H1 (cell line): ENCODE results near the gene HDAC10. TPM values are rescaled to one million over a fixed set of nuclear protein-coding genes. Genes with fewer than 3 reads are reported as not detected.

ENCODE experiments used
- CTCF ChIA-PET: fragments of 300-600 bp; sonication (Branson Sonifier 250); formaldehyde crosslinking; loops from one replicate; lab custom pipeline; 2021; ENCODE audit not compliant: partially characterized antibody; lab: Charles Lee
- POLR2A ChIA-PET: fragments of 300-600 bp; sonication (Branson Sonifier 250); formaldehyde crosslinking; loops from one replicate; lab custom pipeline; 2021; ENCODE audit warnings: inconsistent platforms; ENCODE audit not compliant: partially characterized antibody; lab: Charles Lee
- DNase-seq, 2 experiments: peaks; one replicate each; pipeline versions ENCODE4 v3.0.0 to v3.0.0-alpha.2; 2010 to 2022; ENCODE audit warnings: low spot score in 2 of 2, low read depth in 1 of 2, mixed read lengths in 1 of 2
- FAIRE-seq: peaks from 2 replicates; lab custom pipeline; 2011; peaks lifted over from hg19 to GRCh38; lab: Jason Lieb, UNC
- H2AFZ ChIP-seq: 2 replicates; pipeline ENCODE4 v1.8.1; 2012; ENCODE audit warnings: low read length, inconsistent platforms
- H2AK5ac ChIP-seq: 2 replicates; pipeline ENCODE4 v1.6.1; 2013; ENCODE audit warnings: low read depth, low read length
- H2BK120ac ChIP-seq: replicated peaks from 2 replicates; pipeline ENCODE3; 2013; ENCODE audit warnings: low read depth, low read length, inconsistent platforms
- H2BK12ac ChIP-seq: 2 replicates; pipeline ENCODE4 v1.6.1; 2013; ENCODE audit warnings: low read depth, low read length
- H2BK15ac ChIP-seq: 2 replicates; pipeline ENCODE4 v1.6.1; 2013; ENCODE audit warnings: low read length
- H2BK20ac ChIP-seq: 2 replicates; pipeline ENCODE4 v1.6.1; 2013; ENCODE audit warnings: low read length
- H2BK5ac ChIP-seq: 2 replicates; pipeline ENCODE4 v1.6.1; 2013; ENCODE audit warnings: low read depth, low read length
- H3K14ac ChIP-seq: 2 replicates; pipeline ENCODE4 v1.6.1; 2013; ENCODE audit warnings: inconsistent platforms; ENCODE audit not compliant: insufficient read length
- H3K18ac ChIP-seq: 2 replicates; pipeline ENCODE4 v1.6.1; 2013; ENCODE audit warnings: low read length; ENCODE audit errors: extremely low read depth
- H3K23ac ChIP-seq: 2 replicates; pipeline ENCODE4 v1.6.1; 2013; ENCODE audit warnings: inconsistent platforms; ENCODE audit not compliant: insufficient read length
- H3K23me2 ChIP-seq: 2 replicates; pipeline ENCODE4 v1.6.1; 2013; ENCODE audit warnings: low read depth, low read length
- H3K27ac ChIP-seq: 2 replicates; pipeline ENCODE4 v1.6.1; 2011; ENCODE audit warnings: low read depth, low read length, inconsistent platforms
- H3K27me3 ChIP-seq, 4 experiments: replicated peaks in 1 of 4; 1 replicate in 1 of 4; 2 replicates in 3 of 4; pipeline versions ENCODE4 v1.6.1 to v1.8.1; 2011 to 2013; ENCODE audit warnings: low read length in 3 of 4, mild to moderate bottlenecking in 3 of 4, inconsistent platforms in 2 of 4, mixed read lengths in 2 of 4, moderate library complexity in 1 of 4; ENCODE audit not compliant: control insufficient read depth in 3 of 4, insufficient read depth in 3 of 4; ENCODE audit errors: extremely low read depth in 1 of 4
- H3K36me3 ChIP-seq, 4 experiments: 2 replicates each; pipeline versions ENCODE4 v1.6.1 to v1.8.1; 2011 to 2013; ENCODE audit warnings: mild to moderate bottlenecking in 4 of 4, low read length in 3 of 4, moderate library complexity in 2 of 4, control low read depth in 1 of 4, inconsistent platforms in 1 of 4; ENCODE audit not compliant: insufficient read depth in 4 of 4, control insufficient read depth in 2 of 4
- H3K4ac ChIP-seq: replicated peaks from 2 replicates; pipeline ENCODE3; 2013; ENCODE audit warnings: low read length, low read depth, mixed read lengths, inconsistent platforms; ENCODE audit not compliant: insufficient read length
- H3K4me1 ChIP-seq, 4 experiments: replicated peaks in 1 of 4; 1 replicate in 1 of 4; 2 replicates in 3 of 4; pipeline versions ENCODE4 v1.6.1 to v1.8.1; 2011 to 2013; ENCODE audit warnings: low read length in 3 of 4, inconsistent platforms in 2 of 4, mixed read lengths in 1 of 4; ENCODE audit not compliant: insufficient read depth in 4 of 4, control insufficient read depth in 3 of 4
- H3K4me2 ChIP-seq, 2 experiments: 2 replicates each; pipeline versions ENCODE4 v1.6.1 to v1.8.1; 2011 to 2013; ENCODE audit warnings: low read depth in 2 of 2, low read length in 2 of 2, control low read depth in 1 of 2, inconsistent platforms in 1 of 2, mild to moderate bottlenecking in 1 of 2; ENCODE audit not compliant: insufficient read depth in 1 of 2
- H3K4me3 ChIP-seq, 4 experiments: fragments of 200-600, 300-600 bp in 1 of 4; sonication (generic), shearing (Covaris generic), sonication (Bioruptor Twin) in 1 of 4; 2 replicates each; pipeline versions ENCODE4 v1.5.1 to v1.8.1; 2011 to 2016; ENCODE audit warnings: low read length in 4 of 4, low read depth in 3 of 4, control low read depth in 2 of 4, inconsistent platforms in 2 of 4, mild to moderate bottlenecking in 2 of 4, mixed read lengths in 1 of 4, moderate library complexity in 1 of 4; ENCODE audit not compliant: insufficient read depth in 2 of 4; ENCODE audit errors: extremely low read depth in 1 of 4
- H3K56ac ChIP-seq: replicated peaks from 2 replicates; pipeline ENCODE3; 2013; ENCODE audit warnings: low read depth, mild to moderate bottlenecking, mixed read lengths, low read length, inconsistent platforms; ENCODE audit not compliant: insufficient read length
- H3K79me1 ChIP-seq: 2 replicates; pipeline ENCODE4 v1.6.1; 2013; ENCODE audit warnings: low read depth, low read length, control low read depth
- H3K79me2 ChIP-seq, 2 experiments: 2 replicates each; pipeline versions ENCODE4 v1.6.1 to v1.8.1; 2012 to 2013; ENCODE audit warnings: low read length in 2 of 2, mild to moderate bottlenecking in 2 of 2, inconsistent platforms in 1 of 2; ENCODE audit not compliant: insufficient read depth in 2 of 2, control insufficient read depth in 1 of 2
- H3K9ac ChIP-seq, 4 experiments: replicated peaks in 1 of 4; 1 replicate in 1 of 4; 2 replicates in 3 of 4; pipeline versions ENCODE4 v1.6.1 to v1.8.1; 2011 to 2013; ENCODE audit warnings: low read depth in 3 of 4, low read length in 3 of 4, control low read depth in 2 of 4, mild to moderate bottlenecking in 2 of 4, moderate library complexity in 2 of 4, inconsistent platforms in 1 of 4; ENCODE audit errors: extremely low read depth in 1 of 4
- H3K9me3 ChIP-seq, 2 experiments: 2 replicates each; pipeline versions ENCODE4 v1.6.1 to v1.8.1; 2012 to 2013; ENCODE audit warnings: mild to moderate bottlenecking in 2 of 2, moderate library complexity in 2 of 2, control low read depth in 1 of 2, inconsistent platforms in 1 of 2, low read depth in 1 of 2, low read length in 1 of 2, mixed read lengths in 1 of 2; ENCODE audit not compliant: insufficient read depth in 2 of 2
- H4K20me1 ChIP-seq, 2 experiments: replicated peaks in 1 of 2; 2 replicates each; pipeline versions ENCODE3 to v1.8.1; 2011 to 2013; ENCODE audit warnings: inconsistent platforms in 2 of 2, low read length in 2 of 2, mild to moderate bottlenecking in 1 of 2; ENCODE audit not compliant: insufficient read depth in 2 of 2, control insufficient read depth in 1 of 2
- H4K5ac ChIP-seq: 2 replicates; pipeline ENCODE4 v1.6.1; 2013; ENCODE audit warnings: low read length, low read depth, mixed read lengths, inconsistent platforms; ENCODE audit not compliant: insufficient read length
- H4K8ac ChIP-seq: 2 replicates; pipeline ENCODE4 v1.8.0; 2013; ENCODE audit warnings: mild to moderate bottlenecking, moderate library complexity, low read length, inconsistent platforms; ENCODE audit not compliant: insufficient read depth; ENCODE audit errors: extremely low read depth
- H4K91ac ChIP-seq: replicated peaks from 2 replicates; pipeline ENCODE3; 2013; ENCODE audit warnings: low read length, mixed read lengths, inconsistent platforms; ENCODE audit not compliant: insufficient read length
- CTCF ChIP-seq, 3 experiments: IDR thresholded peaks; 1 replicate in 2 of 3; 2 replicates in 1 of 3; pipeline versions ENCODE4 v1.5.1 to v1.6.1; 2011; ENCODE audit warnings: low read length in 3 of 3, mild to moderate bottlenecking in 3 of 3, inconsistent platforms in 2 of 3, low read depth in 1 of 3, moderate library complexity in 1 of 3; ENCODE audit not compliant: insufficient read depth in 1 of 3; ENCODE audit errors: control extremely low read depth in 1 of 3
- TBP ChIP-seq: IDR thresholded peaks from 2 replicates; pipeline ENCODE4 v1.6.1; 2011; ENCODE audit warnings: low read depth, low read length, improper control_type of control experiment
- WGBS, 2 experiments: shearing (Covaris generic) in 1 of 2; methylation state at CpG; one replicate each; pipeline versions ENCODE4 v1.1.6 to v1.1.7; 2013 to 2015; ENCODE audit warnings: low lambda C conversion rate in 2 of 2, mixed read lengths in 2 of 2, inconsistent platforms in 1 of 2, low coverage in 1 of 2, missing lambda C conversion rate in 1 of 2; ENCODE audit not compliant: insufficient replicate concordance in 2 of 2, insufficient coverage in 1 of 2, insufficient read length in 1 of 2; ENCODE audit errors: extremely low coverage in 1 of 2, missing lambda C conversion rate in 1 of 2; 5-methylcytosine and 5-hydroxymethylcytosine counted together
- polyA plus RNA-seq, 7 experiments: library from polyadenylated mRNA; depleted of rRNA in 3 of 7; stranded (reverse) in 5 of 7; unstranded in 2 of 7; fragments of >200 nt in 5 of 7; fragments of 200-250 nt in 2 of 7; gene quantifications; 1 replicate in 5 of 7; 2 replicates in 1 of 7; 4 replicates in 1 of 7; pipeline versions ENCODE4 v1.2.1 to v1.2.3, GENCODE V29; 2011 to 2013; ENCODE audit warnings: missing spikeins in 2 of 7, mixed read lengths in 2 of 7
- total RNA-seq: library from RNA; stranded (reverse); fragmentation: NEBNext Ultra II Directional; extraction: Animal tissue kit (Norgen Biotek cat#: 25700); gene quantifications from 2 replicates; pipeline ENCODE4 v1.2.1, GENCODE V29; 2021

HDAC10 gene
- total and polyA plus RNA-seq, 2 of the 8 experiments (the other 6 are each of a cell fraction or from before 2014, with no cell fraction given): 11.2 to 26.4 TPM

- Histone ChIP-seq H3K4me1 (peaks cover 2 to 16% (median 11%) of the 10 kb centered on the region in 4 experiments; a peak in 6 of 7 replicates), H2BK12ac (no peak overlapping the region), H3K79me2 (no peaks in the 10 kb centered on the region), H3K23me2 (peaks cover 11% of the 10 kb centered on the region; the same call in 1 of the 2 replicates), H2AFZ (no peak overlapping the region), H4K20me1 (peaks cover 0 to 3% of the 10 kb centered on the region in 2 experiments), H3K9me3 (peaks cover 0 to 10% of the 10 kb centered on the region in 2 experiments; a peak in 1 of 4 replicates), H2BK20ac (no peak overlapping the region), H4K8ac (no peak overlapping the region), H2BK120ac (no peak overlapping the region), H3K4me2 (peak overlapping the region; percentile 33 to 52), H3K23ac (no peak overlapping the region), H3K36me3 (no peaks in the 10 kb centered on the region), H2BK15ac (no peak overlapping the region), H3K4me3 (peak overlapping the region in 1 of 4 experiments; percentile 51; a peak in 3 of 8 replicates)
- POLR2A ChIA-PET: interaction anchor here (0.7 to 1.9 kb wide), 3 partner anchors 17 to 26 kb away, joined by 3 to 5 read pairs (median 4); partner anchors contain the start of gene HDAC10
- peak in 1 of 2 experiments; percentile 80 for DNase-seq
- FAIRE-seq: no peak
- TF ChIP-seq CTCF (IDR thresholded peaks at IDR 0.05; ENCODE audit: control extremely low read depth in 1 of 3, insufficient read depth in 1 of 3, low read depth in 1 of 3, low read length in 3 of 3) (peak in 2 of 3 experiments; percentile 32 to 41; a peak in 2 of 4 replicates), TBP (no peak)
- TF ChIP-seq, all 59 proteins: peak for 1
- H3K14ac ChIP-seq: no peak overlapping the region
- no peak overlapping the region for H3K27ac ChIP-seq
- H2BK5ac ChIP-seq: no peak overlapping the region
- no peak overlapping the region for H3K18ac ChIP-seq
- no peak overlapping the region for H4K5ac ChIP-seq
- peaks cover 24 to 53% (median 41%) of the 10 kb centered on the region in 4 experiments; a peak in 6 of 7 replicates for H3K27me3 ChIP-seq
- CTCF ChIA-PET: interaction anchor here (0.5 to 4.7 kb wide), 10 partner anchors 8 to 85 kb away, joined by 3 to 30 read pairs (median 4); partner anchors contain the start of gene HDAC10
- no peak overlapping the region for H3K56ac ChIP-seq
- H3K4ac ChIP-seq: no peak overlapping the region
- no peak overlapping the region for H4K91ac ChIP-seq
- no peaks in the 10 kb centered on the region for H3K79me1 ChIP-seq
- 72% methylated on average over 12 of the region's 75 CpGs; no CpG with 5 or more reads in 1 of the 2 experiments for WGBS, 2 experiments
- no peak overlapping the region for H3K9ac ChIP-seq
- no peak overlapping the region for H2AK5ac ChIP-seq
Observed at GRCh38 chr22:50267591-50268390, 16.7 kb upstream of the HDAC10 start.
